ENCODE results near the gene ARID1B.

ARID1B gene

DNA sequence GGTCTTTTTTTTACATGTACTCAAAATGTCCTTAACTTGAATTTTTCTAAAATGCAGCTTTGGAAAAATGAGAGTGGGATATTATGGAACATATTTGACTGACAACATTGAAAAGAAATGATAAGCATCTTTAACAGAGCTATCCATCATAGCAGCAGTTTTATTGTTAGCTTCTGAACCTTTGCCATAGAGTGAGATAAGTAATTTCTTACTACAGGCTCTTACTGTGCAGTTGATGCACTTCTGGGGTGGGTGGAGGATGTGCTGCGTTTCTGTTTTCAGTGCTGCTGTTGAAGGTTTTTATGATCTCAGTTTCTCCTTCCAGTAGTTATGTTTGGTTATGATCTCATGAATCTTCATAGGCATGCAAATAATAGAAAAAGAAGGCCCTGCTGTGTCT lies 279.1 kb downstream of the ARID1B start:
- Histone ChIP-seq H3K4me2 (ENCODE audit: low read depth, low read length, poor library complexity, severe bottlenecking) (no peak overlapping the region), H3K79me2 (ENCODE audit: insufficient read depth, low read length) (no peaks in the 10 kb centered on the region)

GRCh38 chr6:157058574-157058973 lies 281.4 kb downstream of the ARID1B start:
- TF ChIP-seq EZH2phosphoT487 (conservative IDR thresholded peaks at IDR 0.05; ENCODE audit: low read length), result no peak
- TF ChIP-seq, protein P1, sequence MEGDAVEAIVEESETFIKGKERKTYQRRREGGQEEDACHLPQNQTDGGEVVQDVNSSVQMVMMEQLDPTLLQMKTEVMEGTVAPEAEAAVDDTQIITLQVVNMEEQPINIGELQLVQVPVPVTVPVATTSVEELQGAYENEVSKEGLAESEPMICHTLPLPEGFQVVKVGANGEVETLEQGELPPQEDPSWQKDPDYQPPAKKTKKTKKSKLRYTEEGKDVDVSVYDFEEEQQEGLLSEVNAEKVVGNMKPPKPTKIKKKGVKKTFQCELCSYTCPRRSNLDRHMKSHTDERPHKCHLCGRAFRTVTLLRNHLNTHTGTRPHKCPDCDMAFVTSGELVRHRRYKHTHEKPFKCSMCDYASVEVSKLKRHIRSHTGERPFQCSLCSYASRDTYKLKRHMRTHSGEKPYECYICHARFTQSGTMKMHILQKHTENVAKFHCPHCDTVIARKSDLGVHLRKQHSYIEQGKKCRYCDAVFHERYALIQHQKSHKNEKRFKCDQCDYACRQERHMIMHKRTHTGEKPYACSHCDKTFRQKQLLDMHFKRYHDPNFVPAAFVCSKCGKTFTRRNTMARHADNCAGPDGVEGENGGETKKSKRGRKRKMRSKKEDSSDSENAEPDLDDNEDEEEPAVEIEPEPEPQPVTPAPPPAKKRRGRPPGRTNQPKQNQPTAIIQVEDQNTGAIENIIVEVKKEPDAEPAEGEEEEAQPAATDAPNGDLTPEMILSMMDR (IDR thresholded peaks at IDR 0.05; ENCODE audit: insufficient read depth, low read length, poor library complexity, severe bottlenecking), result no peak
- Histone ChIP-seq H3F3A (ENCODE audit: insufficient read depth) (no peaks in the 10 kb centered on the region), H3K27ac (ENCODE audit: low read depth, low read length) (no peak overlapping the region), H3K36me3 (ENCODE audit: low read length) (no peaks in the 10 kb centered on the region), H3K9ac (ENCODE audit: low read length) (no peak overlapping the region), H3K4me3 (ENCODE audit: insufficient read depth, low read length, poor library complexity, severe bottlenecking) (no peak overlapping the region), H3K9me3 (ENCODE audit: insufficient read depth, low read length) (no peaks in the 10 kb centered on the region), H3K79me2 (ENCODE audit: insufficient read depth, low read length) (no peaks in the 10 kb centered on the region), H3K4me2 (ENCODE audit: low read depth, low read length, poor library complexity, severe bottlenecking) (no peak overlapping the region), H3K27me3 (ENCODE audit: low read length) (no peaks in the 10 kb centered on the region), H4K20me1 (ENCODE audit: low read depth, low read length) (no peaks in the 10 kb centered on the region), H2AFZ (ENCODE audit: low read depth, low read length, severe bottlenecking) (no peak overlapping the region), H3K9me2 (replicated peaks; ENCODE audit: insufficient read depth, low read length) (no peaks in the 10 kb centered on the region)

More for the DNA sequence above, 279.1 kb downstream of the ARID1B start:
- Histone ChIP-seq H2AFZ (ENCODE audit: low read depth, low read length, severe bottlenecking) (no peak overlapping the region), H3F3A (ENCODE audit: insufficient read depth) (no peaks in the 10 kb centered on the region), H3K27ac (ENCODE audit: low read depth, low read length) (no peak overlapping the region), H3K27me3 (ENCODE audit: low read length) (no peaks in the 10 kb centered on the region), H4K20me1 (ENCODE audit: low read depth, low read length) (no peaks in the 10 kb centered on the region), H3K9me2 (replicated peaks; ENCODE audit: insufficient read depth, low read length) (no peaks in the 10 kb centered on the region), H3K9me3 (ENCODE audit: insufficient read depth, low read length) (no peaks in the 10 kb centered on the region), H3K36me3 (ENCODE audit: low read length) (no peaks in the 10 kb centered on the region), H3K4me3 (ENCODE audit: insufficient read depth, low read length, poor library complexity, severe bottlenecking) (no peak overlapping the region), H3K9ac (ENCODE audit: low read length) (no peak overlapping the region)
- TF ChIP-seq, protein P1 (IDR thresholded peaks at IDR 0.05; ENCODE audit: insufficient read depth, low read length, poor library complexity, severe bottlenecking), result no peak
- TF ChIP-seq EZH2phosphoT487 (conservative IDR thresholded peaks at IDR 0.05; ENCODE audit: low read length), result no peak

- Histone ChIP-seq H3K9ac (ENCODE audit: low read length) (no peak overlapping the region), H4K20me1 (ENCODE audit: low read depth, low read length) (no peaks in the 10 kb centered on the region), H3K27me3 (ENCODE audit: low read length) (no peaks in the 10 kb centered on the region), H3K9me3 (ENCODE audit: insufficient read depth, low read length) (no peaks in the 10 kb centered on the region), H3F3A (ENCODE audit: insufficient read depth) (no peaks in the 10 kb centered on the region), H3K4me3 (ENCODE audit: insufficient read depth, low read length, poor library complexity, severe bottlenecking) (no peak overlapping the region), H3K36me3 (ENCODE audit: low read length) (no peaks in the 10 kb centered on the region), H3K9me2 (replicated peaks; ENCODE audit: insufficient read depth, low read length) (no peaks in the 10 kb centered on the region), H2AFZ (ENCODE audit: low read depth, low read length, severe bottlenecking) (no peak overlapping the region), H3K4me2 (ENCODE audit: low read depth, low read length, poor library complexity, severe bottlenecking) (no peak overlapping the region), H3K79me2 (ENCODE audit: insufficient read depth, low read length) (no peaks in the 10 kb centered on the region), H3K27ac (ENCODE audit: low read depth, low read length) (no peak overlapping the region)
- no peak for TF ChIP-seq EZH2phosphoT487 (conservative IDR thresholded peaks at IDR 0.05; ENCODE audit: low read length)
- TF ChIP-seq, protein P1 (IDR thresholded peaks at IDR 0.05; ENCODE audit: insufficient read depth, low read length, poor library complexity, severe bottlenecking), result no peak
Observed at GRCh38 chr6:157059781-157060180, 282.6 kb downstream of the ARID1B start.
